OCI-LY7 (cell line): ENCODE measurements around the gene HES1.

Experiments used
- EZH2phosphoT487 ChIP-seq: fragments of 200-600 bp; sonication (generic); IDR thresholded peaks from 2 replicates; pipeline ENCODE4 v1.6.1; 2018; ENCODE audit warnings: low read depth, borderline replicate concordance, mild to moderate bottlenecking, mixed run types, antibody characterized with exemption, low read length, moderate library complexity, mixed read lengths
- TF ChIP-seq, protein P1 (sequence below): fragments of 200-600 bp; sonication (generic); conservative IDR thresholded peaks from 2 replicates; pipeline ENCODE4 v1.5.1; 2014; ENCODE audit warnings: mild to moderate bottlenecking, antibody characterized with exemption, low read length, moderate library complexity, mixed read lengths

DNA sequence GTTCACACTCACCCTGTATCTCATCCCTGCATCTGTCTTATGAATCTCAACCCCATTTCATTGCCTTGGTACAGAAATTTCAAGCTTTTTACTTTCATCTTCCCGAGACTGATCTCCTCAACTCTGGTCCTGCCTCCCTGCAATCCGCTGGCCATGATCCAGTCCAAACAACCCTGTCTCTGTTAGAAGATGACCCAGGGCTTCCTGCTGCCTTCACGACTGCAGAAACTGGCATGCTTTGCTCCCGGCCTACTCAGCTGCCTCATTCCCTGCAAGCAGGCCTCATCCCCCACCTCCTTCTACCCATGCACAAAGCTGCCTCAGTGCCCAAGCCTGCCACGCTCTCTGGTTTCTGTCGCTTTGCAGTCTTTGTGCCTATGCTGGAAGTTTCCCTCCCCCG is 12.4 kb downstream of the HES1 start:
- TF ChIP-seq, protein P1, sequence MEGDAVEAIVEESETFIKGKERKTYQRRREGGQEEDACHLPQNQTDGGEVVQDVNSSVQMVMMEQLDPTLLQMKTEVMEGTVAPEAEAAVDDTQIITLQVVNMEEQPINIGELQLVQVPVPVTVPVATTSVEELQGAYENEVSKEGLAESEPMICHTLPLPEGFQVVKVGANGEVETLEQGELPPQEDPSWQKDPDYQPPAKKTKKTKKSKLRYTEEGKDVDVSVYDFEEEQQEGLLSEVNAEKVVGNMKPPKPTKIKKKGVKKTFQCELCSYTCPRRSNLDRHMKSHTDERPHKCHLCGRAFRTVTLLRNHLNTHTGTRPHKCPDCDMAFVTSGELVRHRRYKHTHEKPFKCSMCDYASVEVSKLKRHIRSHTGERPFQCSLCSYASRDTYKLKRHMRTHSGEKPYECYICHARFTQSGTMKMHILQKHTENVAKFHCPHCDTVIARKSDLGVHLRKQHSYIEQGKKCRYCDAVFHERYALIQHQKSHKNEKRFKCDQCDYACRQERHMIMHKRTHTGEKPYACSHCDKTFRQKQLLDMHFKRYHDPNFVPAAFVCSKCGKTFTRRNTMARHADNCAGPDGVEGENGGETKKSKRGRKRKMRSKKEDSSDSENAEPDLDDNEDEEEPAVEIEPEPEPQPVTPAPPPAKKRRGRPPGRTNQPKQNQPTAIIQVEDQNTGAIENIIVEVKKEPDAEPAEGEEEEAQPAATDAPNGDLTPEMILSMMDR, result no peak
- TF ChIP-seq EZH2phosphoT487, result no peak
